NCI-H1092 (cell line): ENCODE measurements around the gene MAGED4B.
"Not testable (repeated sequence)": the region's sequence is repeated elsewhere in the genome, so short reads cannot be mapped to it uniquely, and the experiment has no call there.

Source experiments
- DNase-seq: peaks from one replicate; lab custom pipeline; 2025; lab: John Stamatoyannopoulos, UW

MAGED4B gene, protein sequence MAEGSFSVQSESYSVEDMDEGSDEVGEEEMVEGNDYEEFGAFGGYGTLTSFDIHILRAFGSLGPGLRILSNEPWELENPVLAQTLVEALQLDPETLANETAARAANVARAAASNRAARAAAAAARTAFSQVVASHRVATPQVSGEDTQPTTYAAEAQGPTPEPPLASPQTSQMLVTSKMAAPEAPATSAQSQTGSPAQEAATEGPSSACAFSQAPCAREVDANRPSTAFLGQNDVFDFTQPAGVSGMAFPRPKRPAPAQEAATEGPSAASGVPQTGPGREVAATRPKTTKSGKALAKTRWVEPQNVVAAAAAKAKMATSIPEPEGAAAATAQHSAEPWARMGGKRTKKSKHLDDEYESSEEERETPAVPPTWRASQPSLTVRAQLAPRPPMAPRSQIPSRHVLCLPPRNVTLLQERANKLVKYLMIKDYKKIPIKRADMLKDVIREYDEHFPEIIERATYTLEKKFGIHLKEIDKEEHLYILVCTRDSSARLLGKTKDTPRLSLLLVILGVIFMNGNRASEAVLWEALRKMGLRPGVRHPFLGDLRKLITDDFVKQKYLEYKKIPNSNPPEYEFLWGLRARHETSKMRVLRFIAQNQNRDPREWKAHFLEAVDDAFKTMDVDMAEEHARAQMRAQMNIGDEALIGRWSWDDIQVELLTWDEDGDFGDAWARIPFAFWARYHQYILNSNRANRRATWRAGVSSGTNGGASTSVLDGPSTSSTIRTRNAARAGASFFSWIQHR

DNA sequence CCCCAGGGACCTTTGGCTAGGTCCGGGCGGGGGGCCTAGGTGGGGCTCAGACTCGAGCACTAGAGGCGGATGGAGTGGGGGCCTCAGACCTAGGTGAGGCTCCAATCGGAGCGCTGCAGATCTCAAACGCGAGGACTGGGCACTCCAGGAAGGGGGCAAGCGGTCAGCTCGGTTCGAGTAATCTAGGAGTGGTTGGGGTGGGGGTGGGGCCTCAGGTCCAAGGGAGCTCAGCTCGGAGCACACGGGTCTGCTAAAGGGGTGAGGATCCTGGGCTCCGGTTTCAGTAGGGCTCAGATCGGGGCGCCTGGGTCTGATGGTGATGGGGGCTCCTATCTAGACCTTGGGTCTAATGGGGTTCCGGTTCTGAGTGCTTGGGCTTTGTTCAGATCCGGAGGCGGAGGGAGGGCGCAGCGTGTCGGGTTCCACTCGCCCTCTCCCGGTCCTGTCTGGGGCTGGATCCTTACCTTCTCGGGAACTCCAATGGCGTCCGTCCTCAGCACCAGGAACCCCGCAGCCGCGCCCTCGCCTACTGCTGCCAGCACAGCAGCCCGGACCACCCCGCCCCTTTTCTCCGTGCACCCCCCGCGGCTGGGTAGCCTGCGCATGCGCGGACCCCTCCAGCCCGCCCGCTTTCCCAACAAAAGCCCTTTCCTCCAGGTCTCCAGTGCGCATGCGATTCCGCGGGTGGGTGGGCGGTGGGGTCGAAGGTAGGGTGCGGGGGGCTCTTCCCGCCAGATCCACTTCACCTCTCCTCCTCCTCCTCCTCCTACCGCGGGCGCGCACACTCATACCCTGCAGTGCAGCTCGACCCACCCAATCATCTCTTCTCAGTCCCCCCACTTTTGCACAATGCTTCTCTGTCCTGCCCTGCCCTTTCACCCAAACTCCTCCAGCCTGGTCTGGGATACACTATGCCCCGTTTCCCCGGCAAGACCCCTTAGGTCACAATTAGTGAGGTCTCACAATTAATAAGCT, at the start of gene MAGED4B:
MAGED4B (minus strand) TSS at position 518 of the 975 bp plus-strand sequence. CDS start 1,011 bp downstream, outside the sequence.
- not testable (repeated sequence) for DNase-seq

DNA sequence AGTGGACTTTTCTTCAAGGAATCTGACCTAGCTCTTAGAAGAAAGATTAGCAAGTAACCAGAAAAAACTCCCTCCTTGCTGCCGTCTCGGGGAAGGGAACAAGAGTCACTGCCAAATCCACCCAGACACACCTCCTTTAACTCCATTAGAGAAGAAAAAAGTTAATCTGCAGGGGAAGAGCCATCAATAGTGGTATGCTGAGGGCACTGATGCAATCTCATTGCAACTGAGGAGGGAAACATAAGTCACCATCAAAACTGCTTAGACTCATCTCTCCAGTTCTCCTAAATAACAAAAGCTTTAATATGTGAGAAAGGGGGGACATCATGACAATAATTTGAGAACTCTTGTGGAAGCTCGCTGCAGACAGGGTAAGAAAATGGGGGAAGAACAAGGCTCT, 49.3 kb upstream of the MAGED4B start:
- no peak for DNase-seq

DNA sequence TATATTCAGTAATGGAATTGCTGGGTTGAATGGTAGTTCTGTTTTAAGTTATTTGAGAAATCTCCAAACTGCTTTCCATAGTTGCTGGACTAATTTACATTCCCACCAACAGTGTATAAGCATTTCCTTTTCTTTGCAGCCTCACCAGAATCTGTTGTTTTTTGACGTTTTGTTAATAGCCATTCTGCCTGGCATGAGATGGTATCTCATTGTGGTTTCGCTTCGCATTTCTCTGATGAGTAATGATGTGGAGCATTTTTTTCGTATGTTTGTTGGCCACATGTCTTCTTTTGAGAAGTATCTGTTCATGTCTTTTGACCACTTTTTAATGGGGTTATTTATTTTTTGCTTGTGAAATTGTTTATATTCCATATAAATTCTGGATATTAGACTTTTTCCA, 13.6 kb upstream of the MAGED4B start:
- DNase-seq, result no peak

DNA sequence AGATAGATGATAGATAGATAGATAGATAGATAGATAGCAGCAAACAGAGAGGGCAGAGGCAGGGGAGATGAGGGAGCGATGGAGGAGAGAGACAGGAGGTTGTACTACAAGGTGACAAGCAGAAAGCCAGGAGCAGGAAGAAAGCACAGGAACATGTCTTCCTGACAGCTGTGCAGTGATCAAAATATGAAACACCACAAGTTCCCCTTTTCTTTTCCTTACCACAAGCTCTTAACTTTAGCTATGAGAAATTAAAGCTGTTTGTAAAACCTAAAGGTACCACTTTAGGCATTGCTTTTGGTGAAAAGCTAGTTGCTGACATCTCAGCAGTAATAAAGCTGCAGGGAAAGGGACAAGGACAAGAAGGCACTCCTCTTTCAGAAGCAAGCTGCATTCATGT, 9.1 kb upstream of the MAGED4B start:
- DNase-seq, result no peak

DNA sequence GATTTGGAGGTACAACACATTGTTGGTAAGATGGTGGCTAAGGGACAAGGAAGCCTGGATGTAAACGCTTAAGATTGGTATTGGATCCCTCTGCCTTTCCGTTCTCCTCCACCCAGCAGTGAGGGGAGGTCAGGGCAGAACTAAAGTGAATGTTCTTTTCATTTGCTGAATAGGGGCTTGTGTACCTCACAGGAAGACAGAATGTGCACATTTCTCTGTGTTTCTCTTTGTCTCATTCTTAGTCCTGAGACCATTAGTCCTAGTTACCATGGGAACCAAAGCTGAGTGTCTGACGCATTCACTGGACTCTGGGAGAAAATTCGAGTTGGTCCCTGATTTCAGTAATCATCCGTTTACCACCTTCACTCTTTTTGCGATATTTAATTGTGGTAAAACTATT, 26.7 kb downstream of the MAGED4B start:
- DNase-seq, result not testable (repeated sequence)

DNA sequence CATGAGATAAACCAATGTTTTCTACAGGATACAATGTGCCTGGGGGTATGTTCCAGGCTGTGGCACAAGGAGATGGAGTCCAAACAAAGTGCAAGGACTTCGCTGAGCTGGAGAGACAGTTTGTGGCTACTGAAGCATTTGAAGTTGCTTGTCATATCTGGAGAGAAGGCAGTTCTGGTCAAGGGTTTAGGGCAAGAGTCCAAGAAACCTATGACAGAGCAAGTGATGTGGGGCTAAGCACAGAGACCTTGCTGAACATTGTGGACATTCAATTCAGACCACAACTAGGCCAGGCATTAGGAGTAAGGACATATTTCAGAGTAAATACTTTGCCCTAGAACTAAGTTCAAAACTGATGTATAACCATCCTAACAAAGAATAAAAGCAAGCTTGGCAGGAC, 34.8 kb downstream of the MAGED4B start:
- no peak for DNase-seq

DNA sequence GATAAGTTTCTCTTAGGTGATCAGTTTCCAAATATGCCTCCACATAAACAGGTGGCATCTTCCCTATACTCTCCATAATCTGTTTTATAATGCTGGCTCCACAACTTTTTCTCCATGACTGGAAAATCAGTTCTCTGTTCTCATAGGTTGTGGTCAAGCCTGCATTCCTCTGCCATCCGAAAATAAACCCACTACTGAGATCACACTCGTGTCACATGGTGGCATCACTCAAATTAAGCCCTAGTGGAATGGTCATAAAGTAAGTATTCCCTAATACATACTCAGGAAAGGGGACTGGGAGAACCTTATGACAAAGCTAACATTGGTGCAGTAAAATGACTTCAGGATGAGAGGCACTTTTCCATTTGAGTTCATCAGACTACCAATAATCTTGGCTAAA, 37.6 kb downstream of the MAGED4B start:
- no peak for DNase-seq

DNA sequence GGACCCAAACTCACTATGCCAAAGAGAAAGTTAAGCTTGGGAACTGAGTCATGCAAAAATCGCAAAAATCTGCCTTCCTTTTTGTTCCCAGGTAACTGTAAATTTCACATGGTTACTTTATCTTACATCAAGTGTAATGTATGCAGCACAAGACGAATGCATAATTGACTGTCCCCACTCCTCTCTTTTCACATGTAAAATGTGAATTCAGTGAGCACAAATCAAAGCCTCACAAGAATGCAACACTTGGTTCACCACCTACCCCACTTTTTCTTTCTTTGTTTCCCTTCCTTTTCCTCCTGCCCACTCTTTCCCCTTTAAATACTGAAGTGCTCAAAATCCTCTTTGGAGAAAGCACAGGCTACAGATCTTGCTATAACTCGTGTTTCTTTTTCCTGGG, 53.2 kb downstream of the MAGED4B start:
- DNase-seq, result no peak
